Caco-2 (cell line): ENCODE data around the gene INHBC. TPM values are rescaled to one million over a fixed set of nuclear protein-coding genes. Genes with fewer than 3 reads are reported as not detected.

Experiments
- BruUV-seq: library from RNA; stranded (reverse); fragments of 400-500 nt; replicated peaks from 2 replicates; lab custom pipeline; 2021; lab: Mats Ljungman, UMichigan
- CTCF ChIA-PET: fragments of 300-600 bp; sonication (Branson Sonifier 250); formaldehyde crosslinking; loops from one replicate; lab custom pipeline; 2022; ENCODE audit warnings: antibody characterized with exemption; lab: Charles Lee
- POLR2A ChIA-PET: fragments of 300-600 bp; sonication (Branson Sonifier 250); formaldehyde crosslinking; loops from one replicate; lab custom pipeline; 2022; ENCODE audit warnings: antibody characterized with exemption; lab: Charles Lee
- DNase-seq, 2 experiments: peaks; one replicate each; pipeline versions ENCODE4 v3.0.0 to v3.0.0-alpha.2; 2020 to 2022
- H3K27me3 ChIP-seq: replicated peaks from 2 replicates; pipeline ENCODE4 v1.6.0; 2011; ENCODE audit warnings: low read length; ENCODE audit not compliant: control insufficient read depth, insufficient read depth
- H3K36me3 ChIP-seq: 2 replicates; pipeline ENCODE4 v1.5.1; 2011; ENCODE audit warnings: low read length; ENCODE audit not compliant: control insufficient read depth, insufficient read depth
- H3K4me1 ChIP-seq: fragments of 250-450 bp; sonication (Bioruptor Pico); 2 replicates; pipeline ENCODE4 v1.5.1; 2020; ENCODE audit warnings: mild to moderate bottlenecking
- H3K4me3 ChIP-seq: 2 replicates; pipeline ENCODE4 v1.5.1; 2011; ENCODE audit warnings: low read depth, mild to moderate bottlenecking, control low read depth, low read length
- H3K9me3 ChIP-seq: fragments of 250-450 bp; sonication (Bioruptor Pico); 2 replicates; pipeline ENCODE4 v1.5.1; 2020; ENCODE audit warnings: mild to moderate bottlenecking, moderate library complexity
- H3K27ac Mint-ChIP-seq: one replicate; pipeline ENCODE4 v1.8.0; 2022; ENCODE audit warnings: mixed read lengths; ENCODE audit not compliant: unreplicated experiment
- H3K27me3 Mint-ChIP-seq: one replicate; pipeline ENCODE4 v1.8.0; 2022; ENCODE audit warnings: mixed read lengths; ENCODE audit not compliant: insufficient read depth, unreplicated experiment
- H3K36me3 Mint-ChIP-seq: one replicate; pipeline ENCODE4 v1.8.0; 2022; ENCODE audit warnings: mild to moderate bottlenecking, mixed read lengths; ENCODE audit not compliant: insufficient read depth, unreplicated experiment
- H3K4me1 Mint-ChIP-seq: one replicate; pipeline ENCODE4 v1.8.0; 2022; ENCODE audit warnings: low read depth, mixed read lengths; ENCODE audit not compliant: unreplicated experiment
- H3K4me3 Mint-ChIP-seq: one replicate; pipeline ENCODE4 v1.8.0; 2022; ENCODE audit warnings: mild to moderate bottlenecking, moderate library complexity, mixed read lengths; ENCODE audit not compliant: unreplicated experiment
- H3K9me3 Mint-ChIP-seq: one replicate; pipeline ENCODE4 v1.8.0; 2022; ENCODE audit warnings: mixed read lengths; ENCODE audit not compliant: unreplicated experiment
- CTCF ChIP-seq, 2 experiments: fragments of 200-600 bp in 1 of 2; IDR thresholded peaks; 1 replicate in 1 of 2; 2 replicates in 1 of 2; pipeline versions ENCODE4 v1.5.1 to v1.8.0; 2011 to 2022; ENCODE audit warnings: antibody characterized with exemption in 1 of 2, control low read depth in 1 of 2, inconsistent platforms in 1 of 2, low read depth in 1 of 2, low read length in 1 of 2, mild to moderate bottlenecking in 1 of 2, moderate library complexity in 1 of 2; ENCODE audit not compliant: insufficient read depth in 1 of 2, severe bottlenecking in 1 of 2, unreplicated experiment in 1 of 2
- intact Hi-C: fragments of 100-400 bp; cut with micrococcal nuclease; formaldehyde crosslinking; loops from one replicate; pipeline ENCODE4 v1.10.0; 2022; ENCODE audit not compliant: unreplicated experiment
- total RNA-seq: library from RNA; stranded (reverse); gene quantifications from 2 replicates; pipeline ENCODE4 v1.2.3, GENCODE V29; 2022

INHBC gene
- total RNA-seq, 1 experiment from 2014 or later = not detected

GRCh38 chr12:57474430-57474829, 39.8 kb downstream of the INHBC start:
- Histone ChIP-seq H3K4me1 (no peaks in the 10 kb centered on the region), H3K27me3 (no peaks in the 10 kb centered on the region), H3K4me3 (no peak overlapping the region), H3K9me3 (no peaks in the 10 kb centered on the region), H3K36me3 (no peaks in the 10 kb centered on the region)
- Mint-ChIP-seq H3K27me3 (peaks cover 6% of the 10 kb centered on the region), H3K4me1 (no peaks in the 10 kb centered on the region), H3K36me3 (no peaks in the 10 kb centered on the region), H3K27ac (no peak overlapping the region), H3K4me3 (no peak overlapping the region), H3K9me3 (no peaks in the 10 kb centered on the region)
- intact Hi-C loops = no loop called here
- TF ChIP-seq CTCF (IDR thresholded peaks at IDR 0.05; ENCODE audit: insufficient read depth in 1 of 2, low read depth in 1 of 2, low read length in 1 of 2, severe bottlenecking in 1 of 2, unreplicated experiment in 1 of 2) = no peak
- DNase-seq = no peak
- ChIA-PET CTCF (interaction anchor here (0.8 kb wide), 1 partner anchor 16 kb away, joined by 5 read pairs; no protein-coding TSS in a partner anchor), POLR2A (no interaction called here)
- BruUV-seq = no TSS peak

GRCh38 chr12:57474862-57475261, 40.3 kb downstream of the INHBC start:
- no TSS peak for BruUV-seq
- Mint-ChIP-seq H3K4me1 (no peaks in the 10 kb centered on the region), H3K27me3 (peaks cover 10% of the 10 kb centered on the region), H3K36me3 (no peaks in the 10 kb centered on the region), H3K9me3 (no peaks in the 10 kb centered on the region), H3K27ac (no peak overlapping the region), H3K4me3 (no peak overlapping the region)
- ChIA-PET POLR2A (no interaction called here), CTCF (no interaction called here)
- no peak for DNase-seq
- Histone ChIP-seq H3K9me3 (no peaks in the 10 kb centered on the region), H3K4me1 (no peaks in the 10 kb centered on the region), H3K27me3 (no peaks in the 10 kb centered on the region), H3K4me3 (no peak overlapping the region), H3K36me3 (no peaks in the 10 kb centered on the region)
- intact Hi-C loops = no loop called here
- no peak for TF ChIP-seq CTCF (IDR thresholded peaks at IDR 0.05; ENCODE audit: insufficient read depth in 1 of 2, low read depth in 1 of 2, low read length in 1 of 2, severe bottlenecking in 1 of 2, unreplicated experiment in 1 of 2)

- BruUV-seq = no TSS peak
- H3K4me3 ChIP-seq = peak overlapping the region; percentile 16
- Mint-ChIP-seq H3K27ac (no peak overlapping the region), H3K4me1 (no peaks in the 10 kb centered on the region), H3K4me3 (peak overlapping the region; percentile 54), H3K27me3 (peaks cover 10% of the 10 kb centered on the region), H3K36me3 (no peaks in the 10 kb centered on the region), H3K9me3 (no peaks in the 10 kb centered on the region)
- H3K4me1 ChIP-seq = no peaks in the 10 kb centered on the region
- H3K27me3 ChIP-seq = no peaks in the 10 kb centered on the region
- DNase-seq = no peak
- H3K9me3 ChIP-seq = no peaks in the 10 kb centered on the region
- H3K36me3 ChIP-seq = no peaks in the 10 kb centered on the region
- ChIA-PET CTCF (no interaction called here), POLR2A (no interaction called here)
- intact Hi-C loops = no loop called here
- TF ChIP-seq CTCF (IDR thresholded peaks at IDR 0.05; ENCODE audit: insufficient read depth in 1 of 2, low read depth in 1 of 2, low read length in 1 of 2, severe bottlenecking in 1 of 2, unreplicated experiment in 1 of 2) = no peak
These were observed 40.9 kb downstream of the INHBC start for GRCh38 chr12:57475271-57476161.
